OCI-LY1 (cell line): ENCODE results near the gene C2orf42.
"Not testable (repeated sequence)": the region's sequence is repeated elsewhere in the genome, so short reads cannot be mapped to it uniquely, and the experiment has no call there.

Experiments
- H2AFZ ChIP-seq: fragments of 200-600 bp; sonication (generic), shearing (Covaris generic); 2 replicates; pipeline ENCODE4 v1.6.0; 2014; ENCODE audit warnings: antibody characterized with exemption, mild to moderate bottlenecking, low read length
- H3F3A ChIP-seq: fragments of 200-600 bp; sonication (generic), shearing (Covaris generic); 2 replicates; pipeline ENCODE4 v1.6.0; 2014; ENCODE audit warnings: mild to moderate bottlenecking, antibody characterized with exemption, low read length, moderate library complexity; ENCODE audit not compliant: insufficient read depth
- H3K27ac ChIP-seq: fragments of 200-600 bp; sonication (generic); 2 replicates; pipeline ENCODE4 v1.5.1; 2014; ENCODE audit warnings: low read length, mixed run types, mild to moderate bottlenecking, low read depth; ENCODE audit not compliant: poor library complexity, severe bottlenecking
- H3K27me3 ChIP-seq: fragments of 200-600 bp; sonication (generic); 2 replicates; pipeline ENCODE4 v1.6.0; 2014; ENCODE audit warnings: antibody characterized with exemption, mild to moderate bottlenecking, low read length, moderate library complexity; ENCODE audit not compliant: insufficient read depth
- H3K36me3 ChIP-seq: fragments of 200-600 bp; sonication (generic); 2 replicates; pipeline ENCODE4 v1.6.1; 2014; ENCODE audit warnings: mild to moderate bottlenecking, antibody characterized with exemption, low read length, moderate library complexity, mixed read lengths; ENCODE audit not compliant: insufficient read depth
- H3K4me1 ChIP-seq: fragments of 200-600 bp; sonication (generic); 2 replicates; pipeline ENCODE4 v1.5.1; 2014; ENCODE audit warnings: mild to moderate bottlenecking, low read length, moderate library complexity; ENCODE audit not compliant: insufficient read depth, severe bottlenecking
- H3K4me2 ChIP-seq: fragments of 200-600 bp; sonication (generic), shearing (Covaris generic); 2 replicates; pipeline ENCODE4 v1.6.1; 2014; ENCODE audit warnings: low read length
- H3K4me3 ChIP-seq: fragments of 200-600 bp; sonication (generic); 2 replicates; pipeline ENCODE4 v1.5.1; 2014; ENCODE audit warnings: low read length, low read depth, mild to moderate bottlenecking, mixed read lengths; ENCODE audit not compliant: poor library complexity, severe bottlenecking
- H3K79me2 ChIP-seq: fragments of 200-600 bp; shearing (Covaris generic); 2 replicates; pipeline ENCODE4 v1.6.1; 2016; ENCODE audit warnings: mixed run types, low read length, mixed read lengths; ENCODE audit not compliant: insufficient read depth
- H3K9ac ChIP-seq: fragments of 200-600 bp; sonication (generic), shearing (Covaris generic); 2 replicates; pipeline ENCODE4 v1.6.1; 2014; ENCODE audit warnings: mild to moderate bottlenecking, low read length, mixed read lengths
- H3K9me2 ChIP-seq: fragments of 200-600 bp; sonication (generic), shearing (Covaris generic); 2 replicates; pipeline ENCODE4 v1.6.1; 2014; ENCODE audit warnings: low read depth, mild to moderate bottlenecking, low read length, mixed read lengths
- H3K9me3 ChIP-seq: fragments of 200-600 bp; shearing (Covaris generic); 2 replicates; pipeline ENCODE4 v1.6.1; 2014; ENCODE audit warnings: low read length, mixed read lengths
- H4K20me1 ChIP-seq: fragments of 200-600 bp; sonication (generic), shearing (Covaris generic); 2 replicates; pipeline ENCODE4 v1.6.0; 2016; ENCODE audit warnings: mild to moderate bottlenecking, low read length; ENCODE audit not compliant: insufficient read depth
- CTCF ChIP-seq: fragments of 200-600 bp; sonication (generic), shearing (Covaris generic); IDR thresholded peaks from 2 replicates; pipeline ENCODE4 v1.5.1; 2017; ENCODE audit warnings: mild to moderate bottlenecking, antibody characterized with exemption, low read length, moderate library complexity, mixed read lengths
- EZH2 ChIP-seq: fragments of 200-600 bp; sonication (generic), shearing (Covaris generic); IDR thresholded peaks from 2 replicates; pipeline ENCODE4 v1.8.0; 2017; ENCODE audit warnings: borderline replicate concordance, mixed run types, mild to moderate bottlenecking, antibody characterized with exemption, low read length, moderate library complexity, mixed read lengths

The C2orf42 gene

GRCh38 chr2:70148211-70148760 is 42.5 kb downstream of the C2orf42 start:
- not testable (repeated sequence) for H3K79me2 ChIP-seq, H2AFZ ChIP-seq, H3F3A ChIP-seq, H3K9me2 ChIP-seq, H3K4me2 ChIP-seq, H3K4me1 ChIP-seq, H3K9ac ChIP-seq, H3K4me3 ChIP-seq, H4K20me1 ChIP-seq, H3K27me3 ChIP-seq, H3K9me3 ChIP-seq, H3K27ac ChIP-seq
- H3K36me3 ChIP-seq: peaks cover 14% of the 10 kb centered on the region

DNA sequence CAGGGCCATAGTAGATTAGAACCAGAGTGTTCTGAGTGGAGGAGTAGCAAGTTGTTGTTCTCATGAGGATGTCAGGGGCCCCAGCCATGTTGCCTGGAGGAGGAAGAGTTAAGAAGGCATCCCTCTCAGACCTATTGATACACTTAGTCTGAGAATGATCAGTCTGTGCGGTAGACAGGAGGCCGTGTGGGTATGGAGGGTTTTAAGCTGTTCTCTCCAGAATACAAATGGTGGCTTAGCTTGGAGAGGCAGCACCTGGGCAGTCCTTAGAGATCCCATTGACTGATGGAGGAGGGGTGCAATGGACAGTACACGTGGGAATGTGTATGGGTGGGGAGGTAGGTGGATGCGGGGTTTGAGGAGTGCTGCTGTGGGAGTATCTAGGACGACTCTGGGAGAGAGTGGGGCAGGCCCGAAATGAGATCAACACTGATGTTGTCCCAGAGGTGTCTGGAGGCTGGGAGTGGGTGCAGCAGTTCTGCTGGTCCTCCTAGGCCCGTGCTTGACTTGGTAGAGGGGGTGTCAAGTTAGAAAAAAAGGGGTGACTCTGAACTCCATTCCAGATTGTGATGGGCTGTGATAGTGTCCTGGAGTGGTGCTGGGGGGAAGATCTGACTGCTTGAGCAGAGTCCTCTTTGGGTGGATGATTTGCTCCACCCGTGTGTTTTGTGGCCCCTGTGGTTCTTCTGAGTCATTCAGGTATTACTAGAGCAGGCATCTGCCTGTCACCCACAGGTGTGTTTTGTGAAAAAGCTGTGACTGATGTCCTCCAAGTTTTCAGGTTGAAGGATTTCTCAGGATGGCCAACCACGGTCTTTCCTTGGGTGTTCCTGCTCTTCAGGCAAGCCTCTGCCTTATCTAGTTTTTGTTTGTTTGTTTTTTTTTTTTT is 44.7 kb downstream of the C2orf42 start:
- H3K9me2 ChIP-seq: no peaks in the 10 kb centered on the region
- H3F3A ChIP-seq: no peaks in the 10 kb centered on the region
- no peak overlapping the region for H3K27ac ChIP-seq
- H2AFZ ChIP-seq: no peak overlapping the region
- H3K9ac ChIP-seq: no peak overlapping the region
- no peaks in the 10 kb centered on the region for H3K79me2 ChIP-seq
- no peak overlapping the region for H3K4me2 ChIP-seq
- H3K27me3 ChIP-seq: no peaks in the 10 kb centered on the region
- H3K36me3 ChIP-seq: peaks cover 14% of the 10 kb centered on the region
- no peak for TF ChIP-seq EZH2
- TF ChIP-seq CTCF: no peak
- H4K20me1 ChIP-seq: no peaks in the 10 kb centered on the region
- H3K4me3 ChIP-seq: no peak overlapping the region
- peaks cover 21% of the 10 kb centered on the region for H3K4me1 ChIP-seq
- H3K9me3 ChIP-seq: no peaks in the 10 kb centered on the region

DNA sequence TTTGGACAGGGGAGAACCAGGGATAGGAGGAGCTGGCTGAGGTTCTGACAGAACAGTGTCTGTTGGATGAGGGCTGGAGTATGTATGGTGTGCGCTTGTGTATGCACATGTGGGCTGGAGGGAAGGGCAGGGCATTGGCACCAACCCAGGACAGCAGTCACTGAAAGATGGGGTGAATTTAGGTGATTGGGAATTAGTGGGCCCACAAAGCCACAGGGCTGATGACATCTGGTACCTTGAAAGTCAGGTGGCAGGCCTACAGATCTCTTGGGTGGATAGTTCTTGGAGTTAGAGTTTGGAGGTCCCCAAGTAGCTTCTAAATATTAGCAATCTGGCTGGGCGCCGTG is 45.7 kb downstream of the C2orf42 start:
- TF ChIP-seq CTCF: no peak; the same call in 1 of the 2 replicates
- TF ChIP-seq EZH2: no peak
- Histone ChIP-seq H3F3A (no peaks in the 10 kb centered on the region), H3K4me2 (no peak overlapping the region), H4K20me1 (no peaks in the 10 kb centered on the region), H3K27ac (no peak overlapping the region), H3K9ac (no peak overlapping the region), H3K79me2 (no peaks in the 10 kb centered on the region), H3K27me3 (no peaks in the 10 kb centered on the region), H3K9me2 (no peaks in the 10 kb centered on the region), H3K4me1 (peaks cover 31% of the 10 kb centered on the region), H3K4me3 (no peak overlapping the region), H2AFZ (no peak overlapping the region), H3K36me3 (peaks cover 10% of the 10 kb centered on the region), H3K9me3 (no peaks in the 10 kb centered on the region)
